HG02973 (cell line): Measurements from ENCODE around the gene CHI3L1.

Experiments used
- ATAC-seq: cut with Tn5 transposase; IDR thresholded peaks from one replicate; pipeline ENCODE4 v1.9.1; 2021; ENCODE audit warnings: moderate library complexity; ENCODE audit not compliant: unreplicated experiment

The CHI3L1 gene

DNA sequence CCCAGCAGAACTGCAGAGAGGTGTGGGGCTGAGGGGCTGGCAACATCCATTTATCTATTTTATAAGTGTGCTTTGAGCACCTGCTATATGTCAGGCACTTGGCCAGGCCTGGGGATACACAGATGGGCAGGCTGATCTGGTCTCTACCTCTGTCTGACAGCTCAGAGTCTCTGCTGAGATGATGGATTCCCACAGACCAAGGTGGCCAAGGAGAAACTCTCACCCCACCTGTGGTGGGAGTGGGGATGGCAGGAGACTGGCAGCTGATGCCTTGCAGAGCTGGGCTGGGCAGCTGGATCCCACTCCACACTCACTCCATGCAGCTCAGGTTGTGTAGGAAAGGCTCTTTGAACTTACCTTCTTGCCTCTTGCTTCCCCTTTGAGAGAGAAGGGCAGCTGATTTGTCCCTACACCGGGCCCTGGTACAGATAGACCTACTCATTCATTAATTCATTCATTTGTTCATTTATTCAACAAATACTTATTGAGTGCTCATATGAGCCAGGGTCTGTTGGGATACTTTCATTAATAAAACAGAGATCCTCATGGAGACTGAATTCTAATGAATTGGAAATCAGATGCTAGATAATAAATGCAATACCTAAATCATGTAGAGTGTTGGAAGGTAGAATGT, 50.0 kb downstream of the CHI3L1 start:
- no peak for ATAC-seq

DNA sequence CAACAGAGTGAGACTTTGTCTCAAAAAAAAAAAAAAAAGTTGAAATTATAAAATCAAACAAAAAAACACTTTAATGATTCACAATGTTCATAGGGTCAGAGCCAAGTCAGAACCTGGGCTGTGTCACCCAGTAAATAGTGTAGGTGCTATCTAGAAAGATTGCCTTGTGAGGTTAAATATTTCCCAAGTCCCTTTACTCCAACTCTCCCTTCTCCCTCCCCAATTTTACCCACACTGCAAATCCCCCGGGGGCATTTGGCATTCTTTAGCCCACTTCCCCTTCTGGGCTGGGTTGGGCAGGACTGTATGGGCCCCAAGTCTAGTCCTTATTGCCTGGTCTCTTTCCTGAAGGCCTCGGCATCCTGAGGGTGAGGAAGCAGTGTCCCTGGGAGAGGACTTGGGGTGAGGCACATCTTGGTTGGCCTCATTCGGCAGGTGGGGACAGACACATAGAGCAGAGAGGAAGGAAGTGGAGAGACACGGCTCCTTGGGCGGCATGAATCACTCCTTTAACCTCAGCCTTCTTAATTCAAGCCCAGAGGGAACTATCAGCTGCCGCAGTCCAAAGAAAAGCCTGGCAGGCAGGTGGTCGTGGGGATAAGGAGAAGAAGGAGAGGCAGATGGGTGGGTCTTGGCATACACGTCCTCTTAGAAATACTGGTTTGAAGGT, 50.7 kb downstream of the CHI3L1 start:
- ATAC-seq: no peak

DNA sequence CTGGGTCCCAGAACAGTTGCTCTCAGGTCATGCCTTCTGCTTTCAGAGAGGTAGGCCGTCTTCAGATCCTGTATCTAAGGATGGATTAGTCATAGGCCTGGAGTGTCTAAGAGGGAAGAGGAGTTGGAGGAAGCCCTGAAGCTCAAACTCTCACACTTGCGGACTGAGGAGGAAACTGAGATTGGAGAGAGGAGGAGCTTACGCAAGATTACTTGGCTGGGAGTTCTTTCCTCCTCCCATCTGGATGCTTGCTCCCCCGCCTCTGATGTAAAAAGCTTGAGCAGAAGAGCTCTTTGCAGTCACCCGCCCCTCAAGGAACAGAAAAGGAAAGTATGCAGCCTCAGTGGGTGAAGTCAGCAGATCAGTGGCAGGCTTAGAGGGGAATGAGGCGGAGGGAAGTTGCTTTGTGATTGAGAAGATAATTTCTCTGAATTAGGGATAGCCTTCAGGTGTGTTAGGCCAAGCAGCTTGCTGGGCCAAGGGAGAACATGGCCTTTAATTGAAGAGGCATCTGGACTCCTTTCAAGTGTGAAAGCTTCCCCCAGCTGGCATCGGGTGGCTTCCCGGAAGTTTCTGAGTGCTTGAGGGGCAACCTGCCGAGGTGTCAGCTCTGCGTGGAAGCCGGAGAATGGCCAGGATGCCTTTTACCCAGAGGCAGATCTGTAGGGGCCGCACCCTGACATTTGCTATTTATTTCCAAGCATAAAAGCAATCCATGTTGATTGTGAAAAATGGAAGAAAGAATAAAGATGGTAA, 52.4 kb downstream of the CHI3L1 start:
- ATAC-seq: no peak

DNA sequence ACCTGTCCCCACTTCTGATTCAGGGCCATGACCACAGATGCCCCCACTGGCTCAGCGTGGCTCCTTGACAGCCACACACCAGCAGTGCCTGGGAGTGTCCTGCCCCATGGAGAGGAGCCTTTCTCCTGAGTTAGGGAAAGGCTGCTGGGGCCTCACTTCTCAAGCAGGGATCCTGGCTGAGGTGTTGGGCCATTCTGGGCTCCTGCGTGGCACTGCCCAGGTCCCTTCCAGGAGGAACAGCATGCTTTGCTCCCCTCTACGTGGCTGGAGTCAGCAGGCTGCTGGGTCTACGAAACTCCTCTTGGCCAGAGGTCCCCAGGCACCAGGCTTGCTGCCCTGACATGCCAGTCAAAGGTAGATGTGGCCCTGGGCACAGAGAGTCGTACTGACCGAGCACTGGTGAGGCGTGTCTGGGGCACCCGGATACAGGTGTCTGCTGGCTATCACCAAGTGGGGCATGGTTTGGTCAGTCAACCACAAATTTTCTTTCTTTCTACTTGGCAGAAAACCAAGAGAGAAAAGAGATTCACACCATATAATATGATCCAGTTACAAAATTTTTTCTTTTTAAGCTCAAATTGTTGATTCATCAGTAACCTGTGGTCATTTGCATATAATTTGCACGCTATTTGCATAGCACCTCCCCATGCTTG, 54.8 kb downstream of the CHI3L1 start:
- no peak for ATAC-seq

DNA sequence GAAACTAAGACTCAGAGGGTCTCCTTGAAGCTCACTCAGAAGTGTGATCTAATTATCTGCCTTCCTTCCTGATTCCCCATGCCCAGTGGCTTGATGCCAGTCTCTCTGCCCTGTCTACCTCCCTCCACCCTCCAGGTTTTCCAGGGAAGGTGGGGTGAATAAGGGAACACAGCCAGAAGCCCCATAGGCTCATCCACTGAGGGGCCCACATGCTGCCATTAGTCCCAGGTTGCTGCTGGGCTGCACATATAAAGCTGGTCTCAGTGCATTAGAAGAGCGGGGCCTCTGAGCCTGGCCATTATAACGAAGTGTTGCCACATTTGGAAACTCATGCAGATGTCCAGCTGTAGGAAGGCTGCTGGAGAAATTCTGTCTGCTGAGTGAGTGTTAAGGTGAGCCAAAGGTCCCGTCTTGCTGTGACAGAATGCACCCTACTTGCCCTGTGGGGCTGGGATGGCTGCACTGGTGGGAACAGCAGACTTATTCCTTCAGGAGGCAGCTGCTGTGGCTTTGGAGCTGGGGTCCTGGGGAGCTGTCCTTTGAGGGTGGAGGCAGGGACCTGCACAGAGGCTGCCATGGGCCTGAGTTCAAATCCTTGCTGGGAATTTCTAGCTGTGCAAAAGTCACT, 56.0 kb downstream of the CHI3L1 start:
- no peak for ATAC-seq

DNA sequence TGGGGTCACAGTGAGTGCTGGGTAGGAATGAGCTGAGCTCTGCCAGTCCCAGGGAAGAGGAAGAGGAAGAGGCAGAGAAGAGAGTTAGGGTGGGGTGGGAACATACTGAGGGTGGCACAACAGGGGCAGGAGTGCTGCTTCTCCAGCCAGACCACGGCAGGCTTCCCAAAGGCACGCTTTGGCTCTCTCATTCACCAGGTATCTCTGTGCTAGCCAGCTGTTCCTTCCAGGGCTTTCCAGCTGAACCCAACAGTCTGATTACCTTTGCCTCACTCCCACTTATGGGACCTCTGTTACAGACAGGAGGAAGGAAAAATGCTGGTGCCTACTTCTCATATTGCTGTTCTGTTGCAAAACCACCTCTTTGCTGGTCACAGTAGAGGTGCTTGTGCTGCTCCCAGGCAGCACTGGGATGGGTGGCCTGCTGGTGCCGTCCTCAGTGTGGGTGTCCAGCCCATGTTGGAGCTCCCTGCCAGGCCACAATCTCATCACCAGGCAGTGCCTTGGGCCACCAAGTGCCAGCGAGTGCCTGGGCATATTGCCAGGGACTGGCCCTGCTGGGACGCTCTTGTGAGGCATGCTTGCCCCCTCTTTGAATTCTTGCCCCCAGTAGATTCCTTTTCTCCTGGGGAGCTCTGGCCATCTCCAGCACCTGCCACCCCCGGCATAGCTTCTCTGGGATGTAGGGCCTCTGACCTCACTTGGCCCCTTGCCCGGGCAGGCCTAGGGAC, 56.8 kb downstream of the CHI3L1 start:
- no peak for ATAC-seq
